Liver (tissue), 9 donors: Measurements from ENCODE around the gene SEC24D. TPM values are rescaled to one million over a fixed set of nuclear protein-coding genes. Genes with fewer than 3 reads are reported as not detected.
A peak's percentile ranks its signal among the peaks of the same experiment; 100 is the strongest.

Experiments
- DNase-seq: peaks from one replicate; pipeline ENCODE4 v3.0.0-alpha.2; 2017; ENCODE audit warnings: low spot score
- H3K27ac ChIP-seq, 2 donors: one replicate each; pipeline ENCODE4 v1.7.0; 2013; ENCODE audit warnings: inconsistent platforms in 2 of 2, low read length in 2 of 2, control low read depth in 1 of 2, low read depth in 1 of 2, mild to moderate bottlenecking in 1 of 2
- H3K27me3 ChIP-seq, 4 donors: one replicate each; pipeline versions ENCODE4 v1.6.1 to v1.7.0; 2013; ENCODE audit warnings: low read length in 3 of 4, inconsistent platforms in 1 of 4, mild to moderate bottlenecking in 1 of 4, moderate library complexity in 1 of 4; ENCODE audit not compliant: control insufficient read depth in 4 of 4, insufficient read depth in 4 of 4
- H3K36me3 ChIP-seq, 4 donors: one replicate each; pipeline versions ENCODE4 v1.6.1 to v1.7.0; 2013; ENCODE audit warnings: low read length in 3 of 4, mild to moderate bottlenecking in 3 of 4, low read depth in 1 of 4, moderate library complexity in 1 of 4; ENCODE audit not compliant: control insufficient read depth in 4 of 4, insufficient read depth in 3 of 4
- H3K4me1 ChIP-seq, 4 donors: one replicate each; pipeline versions ENCODE4 v1.6.1 to v1.7.0; 2013; ENCODE audit warnings: low read length in 3 of 4, mild to moderate bottlenecking in 3 of 4, moderate library complexity in 1 of 4; ENCODE audit not compliant: control insufficient read depth in 4 of 4, insufficient read depth in 4 of 4
- H3K4me3 ChIP-seq, 3 donors: one replicate each; pipeline versions ENCODE4 v1.6.1 to v1.7.0; 2013; ENCODE audit warnings: low read length in 3 of 3, control low read depth in 1 of 3, low read depth in 1 of 3, mild to moderate bottlenecking in 1 of 3
- H3K9ac ChIP-seq, 2 donors: one replicate each; pipeline ENCODE4 v1.7.0; 2013; ENCODE audit warnings: low read length in 2 of 2, mild to moderate bottlenecking in 2 of 2, moderate library complexity in 2 of 2, control low read depth in 1 of 2, low read depth in 1 of 2
- H3K9me3 ChIP-seq, 4 donors: one replicate each; pipeline versions ENCODE4 v1.6.1 to v1.7.0; 2013; ENCODE audit warnings: low read length in 3 of 4; ENCODE audit not compliant: control insufficient read depth in 4 of 4
- EGR1 ChIP-seq, 2 donors: IDR thresholded peaks; 2 replicates each; pipeline ENCODE4 v1.6.1; 2016 to 2018; ENCODE audit warnings: antibody characterized with exemption in 2 of 2, low read depth in 2 of 2
- FOXA1 ChIP-seq: IDR thresholded peaks from 2 replicates; pipeline ENCODE4 v1.6.1; 2016; ENCODE audit warnings: antibody characterized with exemption
- FOXA2 ChIP-seq: IDR thresholded peaks from 2 replicates; pipeline ENCODE4 v1.6.1; 2016; ENCODE audit warnings: antibody characterized with exemption
- GABPA ChIP-seq, 2 donors: IDR thresholded peaks in 1 of 2; conservative IDR thresholded peaks in 1 of 2; 2 replicates each; pipeline ENCODE4 v1.6.1; 2016; ENCODE audit warnings: antibody characterized with exemption in 2 of 2, mild to moderate bottlenecking in 1 of 2, moderate library complexity in 1 of 2
- HNF4G ChIP-seq: IDR thresholded peaks from 2 replicates; pipeline ENCODE4 v1.6.1; 2016; ENCODE audit warnings: antibody characterized with exemption
- JUND ChIP-seq, 2 donors: IDR thresholded peaks; 2 replicates each; pipeline ENCODE4 v1.6.1; 2016; ENCODE audit warnings: antibody characterized with exemption in 2 of 2
- RAD21 ChIP-seq, 2 donors: IDR thresholded peaks; 2 replicates each; pipeline ENCODE4 v1.6.1; 2016; ENCODE audit warnings: antibody characterized with exemption in 2 of 2, mild to moderate bottlenecking in 2 of 2
- RXRA ChIP-seq, 2 donors: IDR thresholded peaks; 2 replicates each; pipeline ENCODE4 v1.6.1; 2017 to 2018; ENCODE audit warnings: antibody characterized with exemption in 2 of 2, mild to moderate bottlenecking in 1 of 2
- SP1 ChIP-seq: IDR thresholded peaks from 2 replicates; pipeline ENCODE4 v1.6.1; 2018; ENCODE audit warnings: antibody characterized with exemption, mild to moderate bottlenecking
- TAF1 ChIP-seq: conservative IDR thresholded peaks from 2 replicates; pipeline ENCODE4 v1.6.1; 2016; ENCODE audit warnings: antibody characterized with exemption, mild to moderate bottlenecking
- WGBS: extraction: QIAGEN DNeasy Blood & Tissue Kit; methylation state at CpG from one replicate; pipeline ENCODE4 v1.1.7; 2013; 5-methylcytosine and 5-hydroxymethylcytosine counted together
- polyA plus RNA-seq, 2 donors: library from polyadenylated mRNA; stranded (reverse) in 1 of 2; unstranded in 1 of 2; fragments of 200-250 nt in 1 of 2; fragments of >200 nt in 1 of 2; fragmentation: Nextera tagmentation in 1 of 2; extraction: Ambion mirVana in 1 of 2; gene quantifications; one replicate each; pipeline versions ENCODE4 v1.2.1 to v1.2.3, GENCODE V29; 2013 to 2015
- total RNA-seq, 2 donors: library from RNA; depleted of rRNA; stranded (reverse); fragments of >200 nt; gene quantifications; one replicate each; pipeline ENCODE4 v1.2.3, GENCODE V29; 2014
- TF ChIP-seq, protein P1 (sequence below): IDR thresholded peaks from 2 replicates; pipeline ENCODE4 v1.6.1; 2016; ENCODE audit warnings: antibody characterized with exemption
- TF ChIP-seq, protein P2 (sequence below): IDR thresholded peaks from 2 replicates; pipeline ENCODE4 v1.6.1; 2016; ENCODE audit warnings: antibody characterized with exemption
- TF ChIP-seq, protein P3 (sequence below): IDR thresholded peaks from 2 replicates; pipeline ENCODE4 v1.6.1; 2016; ENCODE audit warnings: antibody characterized with exemption
- TF ChIP-seq, protein P4 (sequence below): fragments of 150-350 bp; IDR thresholded peaks from 2 replicates; pipeline ENCODE4 v1.5.1; 2017; ENCODE audit warnings: improper control_type of control experiment, low read depth, low read length; ENCODE audit not compliant: missing input control
- donor health status: healthy.
- donor health status: healthy.
- donor health status: healthy.
- donor health status: healthy.
- donor health status: healthy.

SEC24D gene
- total and polyA plus RNA-seq, 4 donors: 16.0 to 80.8 (median 33.7) TPM

DNA sequence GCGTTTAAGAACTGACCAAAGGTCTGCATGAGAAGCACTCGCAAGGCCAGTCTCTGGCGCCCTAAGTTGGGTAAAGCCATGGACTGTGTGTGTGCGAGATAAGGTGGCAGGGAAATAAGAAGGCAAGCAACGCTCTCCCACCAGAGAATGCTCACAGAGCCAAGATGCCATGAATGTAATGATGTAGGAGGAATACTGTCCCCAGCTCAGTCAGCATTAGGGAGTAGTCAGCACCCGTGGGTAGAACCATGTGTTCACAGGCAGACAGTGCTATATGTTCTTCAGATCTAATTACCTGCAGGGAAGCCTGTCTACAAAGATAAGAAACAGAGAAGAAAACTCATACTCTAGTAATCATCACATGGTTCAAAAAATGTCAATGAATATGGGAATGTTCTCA lies 68.8 kb downstream of the SEC24D start:
- Histone ChIP-seq H3K36me3 (peaks cover 11 to 39% (median 31%) of the 10 kb centered on the region in 4 donors), H3K4me3 (no peak overlapping the region), H3K9me3 (no peaks in the 10 kb centered on the region), H3K4me1 (peaks cover 0 to 7% (median 6%) of the 10 kb centered on the region in 4 donors), H3K27me3 (no peaks in the 10 kb centered on the region), H3K27ac (no peak overlapping the region), H3K9ac (no peak overlapping the region)
- 92% methylated on average over 6 of the region's 6 CpGs for WGBS
- DNase-seq: no peak
- no peak for TF ChIP-seq TAF1
- no peak for TF ChIP-seq SP1
- TF ChIP-seq, protein P1, sequence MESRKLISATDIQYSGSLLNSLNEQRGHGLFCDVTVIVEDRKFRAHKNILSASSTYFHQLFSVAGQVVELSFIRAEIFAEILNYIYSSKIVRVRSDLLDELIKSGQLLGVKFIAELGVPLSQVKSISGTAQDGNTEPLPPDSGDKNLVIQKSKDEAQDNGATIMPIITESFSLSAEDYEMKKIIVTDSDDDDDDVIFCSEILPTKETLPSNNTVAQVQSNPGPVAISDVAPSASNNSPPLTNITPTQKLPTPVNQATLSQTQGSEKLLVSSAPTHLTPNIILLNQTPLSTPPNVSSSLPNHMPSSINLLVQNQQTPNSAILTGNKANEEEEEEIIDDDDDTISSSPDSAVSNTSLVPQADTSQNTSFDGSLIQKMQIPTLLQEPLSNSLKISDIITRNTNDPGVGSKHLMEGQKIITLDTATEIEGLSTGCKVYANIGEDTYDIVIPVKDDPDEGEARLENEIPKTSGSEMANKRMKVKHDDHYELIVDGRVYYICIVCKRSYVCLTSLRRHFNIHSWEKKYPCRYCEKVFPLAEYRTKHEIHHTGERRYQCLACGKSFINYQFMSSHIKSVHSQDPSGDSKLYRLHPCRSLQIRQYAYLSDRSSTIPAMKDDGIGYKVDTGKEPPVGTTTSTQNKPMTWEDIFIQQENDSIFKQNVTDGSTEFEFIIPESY: no peak
- TF ChIP-seq HNF4G: no peak
- TF ChIP-seq, protein P2, sequence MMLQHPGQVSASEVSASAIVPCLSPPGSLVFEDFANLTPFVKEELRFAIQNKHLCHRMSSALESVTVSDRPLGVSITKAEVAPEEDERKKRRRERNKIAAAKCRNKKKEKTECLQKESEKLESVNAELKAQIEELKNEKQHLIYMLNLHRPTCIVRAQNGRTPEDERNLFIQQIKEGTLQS: no peak
- TF ChIP-seq FOXA2: no peak
- TF ChIP-seq FOXA1: no peak
- TF ChIP-seq, protein P3, sequence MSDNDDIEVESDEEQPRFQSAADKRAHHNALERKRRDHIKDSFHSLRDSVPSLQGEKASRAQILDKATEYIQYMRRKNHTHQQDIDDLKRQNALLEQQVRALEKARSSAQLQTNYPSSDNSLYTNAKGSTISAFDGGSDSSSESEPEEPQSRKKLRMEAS: no peak
- no peak for TF ChIP-seq EGR1 (IDR thresholded peaks at IDR 0.05; ENCODE audit: low read depth in 2 of 2)

DNA sequence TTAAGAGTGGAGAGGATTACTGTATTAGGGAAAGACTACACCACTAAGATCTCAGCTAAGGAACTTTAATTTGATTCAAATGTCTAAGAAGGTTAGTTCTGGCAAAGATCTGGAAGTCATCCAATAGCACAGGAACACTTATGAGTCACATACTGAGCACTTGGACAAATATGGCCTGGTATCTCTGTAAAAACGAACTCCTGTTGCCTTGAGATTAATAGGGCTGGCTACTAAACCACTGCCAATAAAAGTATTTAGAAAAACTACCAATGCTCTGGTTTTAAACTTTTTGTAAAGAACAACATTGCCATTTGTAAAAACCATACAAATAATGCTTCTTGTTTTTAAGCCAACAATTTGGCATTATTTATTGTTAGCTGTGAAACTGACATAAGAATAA lies 70.5 kb downstream of the SEC24D start:
- WGBS: 30% methylated on average over 1 of the region's 1 CpG
- TF ChIP-seq SP1 (no peak), RAD21 (IDR thresholded peaks at IDR 0.05) (no peak), RXRA (IDR thresholded peaks at IDR 0.05) (no peak), FOXA1 (no peak), JUND (IDR thresholded peaks at IDR 0.05) (peak in 1 of 2 donors; percentile 44), GABPA (IDR thresholded peaks at IDR 0.05 in 1 of 2, conservative IDR thresholded peaks at IDR 0.05 in 1 of 2) (no peak)
- TF ChIP-seq, protein P4, sequence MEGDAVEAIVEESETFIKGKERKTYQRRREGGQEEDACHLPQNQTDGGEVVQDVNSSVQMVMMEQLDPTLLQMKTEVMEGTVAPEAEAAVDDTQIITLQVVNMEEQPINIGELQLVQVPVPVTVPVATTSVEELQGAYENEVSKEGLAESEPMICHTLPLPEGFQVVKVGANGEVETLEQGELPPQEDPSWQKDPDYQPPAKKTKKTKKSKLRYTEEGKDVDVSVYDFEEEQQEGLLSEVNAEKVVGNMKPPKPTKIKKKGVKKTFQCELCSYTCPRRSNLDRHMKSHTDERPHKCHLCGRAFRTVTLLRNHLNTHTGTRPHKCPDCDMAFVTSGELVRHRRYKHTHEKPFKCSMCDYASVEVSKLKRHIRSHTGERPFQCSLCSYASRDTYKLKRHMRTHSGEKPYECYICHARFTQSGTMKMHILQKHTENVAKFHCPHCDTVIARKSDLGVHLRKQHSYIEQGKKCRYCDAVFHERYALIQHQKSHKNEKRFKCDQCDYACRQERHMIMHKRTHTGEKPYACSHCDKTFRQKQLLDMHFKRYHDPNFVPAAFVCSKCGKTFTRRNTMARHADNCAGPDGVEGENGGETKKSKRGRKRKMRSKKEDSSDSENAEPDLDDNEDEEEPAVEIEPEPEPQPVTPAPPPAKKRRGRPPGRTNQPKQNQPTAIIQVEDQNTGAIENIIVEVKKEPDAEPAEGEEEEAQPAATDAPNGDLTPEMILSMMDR: no peak
- no peak overlapping the region for H3K27ac ChIP-seq

More for the DNA sequence above, 70.5 kb downstream of the SEC24D start:
- Histone ChIP-seq H3K27me3 (no peaks in the 10 kb centered on the region), H3K36me3 (peaks cover 11 to 40% (median 31%) of the 10 kb centered on the region in 4 donors), H3K9me3 (no peaks in the 10 kb centered on the region), H3K4me3 (no peak overlapping the region), H3K9ac (no peak overlapping the region), H3K4me1 (peaks cover 0 to 19% (median 15%) of the 10 kb centered on the region in 4 donors)
- DNase-seq: no peak
